GM19351 (cell line): Measurements from ENCODE around the gene CST1.

Source experiments
- ATAC-seq: cut with Tn5 transposase; IDR thresholded peaks from one replicate; pipeline ENCODE4 v1.9.1; 2021; ENCODE audit warnings: mild to moderate bottlenecking, moderate library complexity; ENCODE audit not compliant: unreplicated experiment

CST1 gene

GRCh38 chr20:23710771-23711170, 40.0 kb downstream of the CST1 start:
- ATAC-seq = no peak

- no peak for ATAC-seq
These were observed 44.8 kb downstream of the CST1 start for GRCh38 chr20:23705895-23706294.

GRCh38 chr20:23702021-23702420, 48.7 kb downstream of the CST1 start:
- no peak for ATAC-seq

- ATAC-seq = no peak
These were observed 49.8 kb downstream of the CST1 start for GRCh38 chr20:23700931-23701330.

GRCh38 chr20:23697947-23698346, 52.8 kb downstream of the CST1 start:
- ATAC-seq = no peak
